ENCODE measurements around the gene AKT2.

AKT2 gene

GRCh38 chr19:40326201-40326600 lies 41.1 kb upstream of the AKT2 start:
- no peaks in the 10 kb centered on the region for H3K79me2 ChIP-seq (ENCODE audit: insufficient read depth, low read length)
- no peak overlapping the region for H3K27ac ChIP-seq (ENCODE audit: low read length)
- H2AFZ ChIP-seq (ENCODE audit: low read depth, low read length): no peak overlapping the region
- TF ChIP-seq CTCF (IDR thresholded peaks at IDR 0.05; ENCODE audit: borderline replicate concordance, extremely low read depth, low read length, poor library complexity, severe bottlenecking): no peak
- no peak for TF ChIP-seq EZH2 (IDR thresholded peaks at IDR 0.05; ENCODE audit: borderline replicate concordance, low read depth, low read length, severe bottlenecking)
- ATAC-seq (ENCODE audit: insufficient read depth, low read depth) (no peak), DNase-seq (no peak)
- H3K4me1 ChIP-seq (ENCODE audit: insufficient read depth, low read length): no peaks in the 10 kb centered on the region
- H4K20me1 ChIP-seq (ENCODE audit: insufficient read depth, low read length): peaks cover 20% of the 10 kb centered on the region; the same call in 1 of the 2 replicates
- no peaks in the 10 kb centered on the region for H3K9me3 ChIP-seq (ENCODE audit: insufficient read depth, low read length, severe bottlenecking)
- peaks cover 88% of the 10 kb centered on the region for H3K36me3 ChIP-seq (ENCODE audit: insufficient read depth, low read length)
- H3K4me2 ChIP-seq (ENCODE audit: insufficient read depth, low read length): no peak overlapping the region
- no peak overlapping the region for H3K9ac ChIP-seq (ENCODE audit: low read depth, low read length)
- H3K4me3 ChIP-seq (ENCODE audit: low read depth in 1 of 2, low read length in 2 of 2): no peak overlapping the region
- H3K27me3 ChIP-seq (ENCODE audit: insufficient read depth, low read length, poor library complexity): no peaks in the 10 kb centered on the region

- no peak overlapping the region for H2AFZ ChIP-seq (ENCODE audit: low read depth, low read length)
- TF ChIP-seq EZH2 (IDR thresholded peaks at IDR 0.05; ENCODE audit: borderline replicate concordance, low read depth, low read length, severe bottlenecking): no peak
- TF ChIP-seq CTCF (IDR thresholded peaks at IDR 0.05; ENCODE audit: borderline replicate concordance, extremely low read depth, low read length, poor library complexity, severe bottlenecking): no peak
- no peak overlapping the region for H3K9ac ChIP-seq (ENCODE audit: low read depth, low read length)
- peaks cover 87% of the 10 kb centered on the region for H3K36me3 ChIP-seq (ENCODE audit: insufficient read depth, low read length)
- DNase-seq (no peak), ATAC-seq (ENCODE audit: insufficient read depth, low read depth) (no peak)
- no peak overlapping the region for H3K27ac ChIP-seq (ENCODE audit: low read length)
- H3K27me3 ChIP-seq (ENCODE audit: insufficient read depth, low read length, poor library complexity): no peaks in the 10 kb centered on the region
- H4K20me1 ChIP-seq (ENCODE audit: insufficient read depth, low read length): peaks cover 19% of the 10 kb centered on the region; the same call in 1 of the 2 replicates
- H3K4me3 ChIP-seq (ENCODE audit: low read depth in 1 of 2, low read length in 2 of 2): no peak overlapping the region
- no peak overlapping the region for H3K4me2 ChIP-seq (ENCODE audit: insufficient read depth, low read length)
- no peaks in the 10 kb centered on the region for H3K79me2 ChIP-seq (ENCODE audit: insufficient read depth, low read length)
- no peaks in the 10 kb centered on the region for H3K9me3 ChIP-seq (ENCODE audit: insufficient read depth, low read length, severe bottlenecking)
- H3K4me1 ChIP-seq (ENCODE audit: insufficient read depth, low read length): no peaks in the 10 kb centered on the region
These were observed 38.6 kb upstream of the AKT2 start for GRCh38 chr19:40323705-40324104.

- Histone ChIP-seq H4K20me1 (ENCODE audit: insufficient read depth, low read length) (peaks cover 13% of the 10 kb centered on the region; the same call in 1 of the 2 replicates), H3K79me2 (ENCODE audit: insufficient read depth, low read length) (no peaks in the 10 kb centered on the region), H3K4me3 (ENCODE audit: low read depth in 1 of 2, low read length in 2 of 2) (no peak overlapping the region), H3K4me1 (ENCODE audit: insufficient read depth, low read length) (no peaks in the 10 kb centered on the region), H3K36me3 (ENCODE audit: insufficient read depth, low read length) (peaks cover 87% of the 10 kb centered on the region), H3K9ac (ENCODE audit: low read depth, low read length) (no peak overlapping the region), H3K27ac (ENCODE audit: low read length) (no peak overlapping the region), H3K27me3 (ENCODE audit: insufficient read depth, low read length, poor library complexity) (no peaks in the 10 kb centered on the region), H3K4me2 (ENCODE audit: insufficient read depth, low read length) (no peak overlapping the region), H3K9me3 (ENCODE audit: insufficient read depth, low read length, severe bottlenecking) (no peaks in the 10 kb centered on the region), H2AFZ (ENCODE audit: low read depth, low read length) (no peak overlapping the region)
- no peak for DNase-seq
- ATAC-seq (ENCODE audit: insufficient read depth, low read depth): no peak
- no peak for TF ChIP-seq CTCF (IDR thresholded peaks at IDR 0.05; ENCODE audit: borderline replicate concordance, extremely low read depth, low read length, poor library complexity, severe bottlenecking)
- TF ChIP-seq EZH2 (IDR thresholded peaks at IDR 0.05; ENCODE audit: borderline replicate concordance, low read depth, low read length, severe bottlenecking): no peak
These were observed 37.9 kb upstream of the AKT2 start for GRCh38 chr19:40322951-40323615.
